Measurements from ENCODE around the gene TMPRSS13.
"Not testable (repeated sequence)": the region's sequence is repeated elsewhere in the genome, so short reads cannot be mapped to it uniquely, and the experiment has no call there.

Gene TMPRSS13

GRCh38 chr11:117930668-117931330 is 1.6 kb upstream of the TMPRSS13 start:
- in situ Hi-C loops (cut with HindIII; ENCODE audit: low sequenced_read_pairs), result loop anchor here (25.0 kb wide), 1 partner anchor 118 kb away; the partner anchor contains the start of gene FXYD2
- no peak for TF ChIP-seq CTCF (IDR thresholded peaks at IDR 0.05; ENCODE audit: low read depth, low read length, missing control alignments)
- DNase-seq (ENCODE audit: low read depth), result no peak
- no peak overlapping the region for H3K4me3 ChIP-seq (ENCODE audit: low read depth, low read length)

GRCh38 chr11:117929916-117930570 is 841 bp upstream of the TMPRSS13 start:
- no peak overlapping the region for H3K4me3 ChIP-seq (ENCODE audit: low read depth, low read length)
- DNase-seq (ENCODE audit: low read depth), result no peak
- in situ Hi-C loops (cut with HindIII; ENCODE audit: low sequenced_read_pairs), result loop anchor here (25.0 kb wide), 1 partner anchor 118 kb away; the partner anchor contains the start of gene FXYD2
- TF ChIP-seq CTCF (IDR thresholded peaks at IDR 0.05; ENCODE audit: low read depth, low read length, missing control alignments), result no peak

- no peak for DNase-seq (ENCODE audit: low read depth)
- no peak for TF ChIP-seq CTCF (IDR thresholded peaks at IDR 0.05; ENCODE audit: low read depth, low read length, missing control alignments)
Observed at GRCh38 chr11:117928446-117929141, 608 bp downstream of the TMPRSS13 start.

GRCh38 chr11:117927926-117928325 is 1.3 kb downstream of the TMPRSS13 start:
- no peak for TF ChIP-seq CTCF (IDR thresholded peaks at IDR 0.05; ENCODE audit: low read depth, low read length, missing control alignments)
- in situ Hi-C loops (cut with HindIII; ENCODE audit: low sequenced_read_pairs), result loop anchor here (25.0 kb wide), 1 partner anchor 116 kb away; the partner anchor contains the start of gene FXYD2
- H3K4me3 ChIP-seq (ENCODE audit: low read depth, low read length), result no peak overlapping the region
- DNase-seq (ENCODE audit: low read depth), result no peak

More at GRCh38 chr11:117928446-117929141, 608 bp downstream of the TMPRSS13 start:
- in situ Hi-C loops (cut with HindIII; ENCODE audit: low sequenced_read_pairs), result loop anchor here (25.0 kb wide), 1 partner anchor 116 kb away; the partner anchor contains the start of gene FXYD2
- H3K4me3 ChIP-seq (ENCODE audit: low read depth, low read length), result no peak overlapping the region

GRCh38 chr11:117926166-117926565 is 3.0 kb downstream of the TMPRSS13 start:
- in situ Hi-C loops (cut with HindIII; ENCODE audit: low sequenced_read_pairs), result loop anchor here (25.0 kb wide), 1 partner anchor 114 kb away; the partner anchor contains the start of gene FXYD2
- not testable (repeated sequence) for H3K4me3 ChIP-seq (ENCODE audit: low read depth, low read length); DNase-seq (ENCODE audit: low read depth)

GRCh38 chr11:117925198-117925925 is 3.8 kb downstream of the TMPRSS13 start:
- in situ Hi-C loops (cut with HindIII; ENCODE audit: low sequenced_read_pairs), result loop anchor here (25.0 kb wide), 1 partner anchor 113 kb away; the partner anchor contains the start of gene FXYD2
- no peak for DNase-seq (ENCODE audit: low read depth)
- no peak overlapping the region for H3K4me3 ChIP-seq (ENCODE audit: low read depth, low read length)
- no peak for TF ChIP-seq CTCF (IDR thresholded peaks at IDR 0.05; ENCODE audit: low read depth, low read length, missing control alignments)
